Measurements from ENCODE around the gene SLC22A4. TPM values are rescaled to one million over a fixed set of nuclear protein-coding genes. Genes with fewer than 3 reads are reported as not detected.

SLC22A4 gene
- total RNA-seq, 1 experiment from 2014 or later: 1.1 TPM

GRCh38 chr5:132259069-132259851 is 34.9 kb upstream of the SLC22A4 start:
- Histone ChIP-seq H3K27me3 (no peaks in the 10 kb centered on the region), H3K4me1 (peaks cover 28% of the 10 kb centered on the region), H3K9me3 (replicated peaks) (no peaks in the 10 kb centered on the region), H3K4me3 (peak overlapping the region; percentile 96), H3K36me3 (peaks cover 36% of the 10 kb centered on the region), H3K27ac (peak overlapping the region; percentile 95)
- DNase-seq: peak; percentile 93 to 95

GRCh38 chr5:132260051-132260450 is 34.1 kb upstream of the SLC22A4 start:
- Histone ChIP-seq H3K4me3 (peak overlapping the region; percentile 96), H3K9me3 (replicated peaks) (no peaks in the 10 kb centered on the region), H3K27me3 (no peaks in the 10 kb centered on the region), H3K27ac (peak overlapping the region; percentile 95), H3K36me3 (peaks cover 40% of the 10 kb centered on the region), H3K4me1 (peaks cover 28% of the 10 kb centered on the region)
- no peak for DNase-seq

GRCh38 chr5:132260714-132261551 is 33.3 kb upstream of the SLC22A4 start:
- Histone ChIP-seq H3K36me3 (peaks cover 45% of the 10 kb centered on the region), H3K27me3 (no peaks in the 10 kb centered on the region), H3K4me1 (peaks cover 31% of the 10 kb centered on the region), H3K9me3 (replicated peaks) (no peaks in the 10 kb centered on the region), H3K4me3 (no peak overlapping the region), H3K27ac (peak overlapping the region; percentile 95)
- DNase-seq: peak; percentile 86 to 92

GRCh38 chr5:132261881-132262845 is 32.0 kb upstream of the SLC22A4 start:
- H3K4me3 ChIP-seq: no peak overlapping the region
- peaks cover 31% of the 10 kb centered on the region for H3K4me1 ChIP-seq
- no peak for DNase-seq
- H3K27me3 ChIP-seq: no peaks in the 10 kb centered on the region
- H3K9me3 ChIP-seq (replicated peaks): no peaks in the 10 kb centered on the region
- H3K27ac ChIP-seq: no peak overlapping the region
- H3K36me3 ChIP-seq: peaks cover 57% of the 10 kb centered on the region

- H3K36me3 ChIP-seq: peaks cover 65% of the 10 kb centered on the region
Observed at GRCh38 chr5:132262882-132263547, 31.2 kb upstream of the SLC22A4 start.

GRCh38 chr5:132263548-132264261 is 30.5 kb upstream of the SLC22A4 start:
- Histone ChIP-seq H3K36me3 (peaks cover 67% of the 10 kb centered on the region), H3K27ac (no peak overlapping the region), H3K9me3 (replicated peaks) (no peaks in the 10 kb centered on the region), H3K4me1 (peaks cover 45% of the 10 kb centered on the region), H3K27me3 (no peaks in the 10 kb centered on the region), H3K4me3 (no peak overlapping the region)
- no peak for DNase-seq

More at GRCh38 chr5:132262882-132263547, 31.2 kb upstream of the SLC22A4 start:
- Histone ChIP-seq H3K4me1 (peaks cover 39% of the 10 kb centered on the region), H3K27ac (no peak overlapping the region), H3K27me3 (no peaks in the 10 kb centered on the region), H3K9me3 (replicated peaks) (no peaks in the 10 kb centered on the region), H3K4me3 (no peak overlapping the region)
- no peak for DNase-seq

GRCh38 chr5:132264546-132265335 is 29.5 kb upstream of the SLC22A4 start:
- H3K4me3 ChIP-seq: no peak overlapping the region
- no peak overlapping the region for H3K27ac ChIP-seq
- no peaks in the 10 kb centered on the region for H3K27me3 ChIP-seq
- no peaks in the 10 kb centered on the region for H3K9me3 ChIP-seq (replicated peaks)
- H3K4me1 ChIP-seq: peaks cover 53% of the 10 kb centered on the region
- DNase-seq: no peak
- peaks cover 70% of the 10 kb centered on the region for H3K36me3 ChIP-seq

- H3K4me3 ChIP-seq: no peak overlapping the region
- H3K36me3 ChIP-seq: peaks cover 69% of the 10 kb centered on the region
- peaks cover 53% of the 10 kb centered on the region for H3K4me1 ChIP-seq
- no peaks in the 10 kb centered on the region for H3K27me3 ChIP-seq
- DNase-seq: no peak
- H3K27ac ChIP-seq: no peak overlapping the region
- H3K9me3 ChIP-seq (replicated peaks): no peaks in the 10 kb centered on the region
Observed at GRCh38 chr5:132265336-132266030, 28.7 kb upstream of the SLC22A4 start.

- Histone ChIP-seq H3K4me3 (no peak overlapping the region), H3K27me3 (no peaks in the 10 kb centered on the region), H3K36me3 (peaks cover 71% of the 10 kb centered on the region), H3K9me3 (replicated peaks) (no peaks in the 10 kb centered on the region), H3K4me1 (peaks cover 47% of the 10 kb centered on the region), H3K27ac (no peak overlapping the region)
- no peak for DNase-seq
Observed at GRCh38 chr5:132266031-132266835, 28.0 kb upstream of the SLC22A4 start.

- H3K27me3 ChIP-seq: no peaks in the 10 kb centered on the region
- no peaks in the 10 kb centered on the region for H3K9me3 ChIP-seq (replicated peaks)
- H3K4me1 ChIP-seq: peaks cover 41% of the 10 kb centered on the region
- DNase-seq: no peak
- peaks cover 66% of the 10 kb centered on the region for H3K36me3 ChIP-seq
- H3K4me3 ChIP-seq: no peak overlapping the region
- H3K27ac ChIP-seq: no peak overlapping the region
Observed at GRCh38 chr5:132266836-132267160, 27.4 kb upstream of the SLC22A4 start.

- H3K36me3 ChIP-seq: peaks cover 65% of the 10 kb centered on the region
- peaks cover 40% of the 10 kb centered on the region for H3K4me1 ChIP-seq
- H3K27me3 ChIP-seq: no peaks in the 10 kb centered on the region
- H3K4me3 ChIP-seq: no peak overlapping the region
- H3K27ac ChIP-seq: peak overlapping the region; percentile 2; the same call in 1 of the 2 replicates
- DNase-seq: no peak
- no peaks in the 10 kb centered on the region for H3K9me3 ChIP-seq (replicated peaks)
Observed at GRCh38 chr5:132267166-132267739, 26.9 kb upstream of the SLC22A4 start.
